ENCODE data around the gene FAM117A. TPM values are rescaled to one million over a fixed set of nuclear protein-coding genes. Genes with fewer than 3 reads are reported as not detected.

Gene FAM117A
- polyA plus RNA-seq (ENCODE audit: insufficient read length in 4 of 4), result 10 to 100 TPM; 18.7 to 24.3 (median 19.7) TPM

- peak; percentile 92 to 98 (median 94) for DNase-seq (ENCODE audit: low read depth in 4 of 4, low spot score in 2 of 4)
Observed at GRCh38 chr17:49763735-49764558, at the start of gene FAM117A. TSS of gene FAM117A (minus strand) at chr17:49764131. CDS start at chr17:49764087, 44 bp downstream.

- no peak for DNase-seq (ENCODE audit: low read depth in 4 of 4, low spot score in 2 of 4)
Observed at GRCh38 chr17:49809056-49809455, 45.1 kb upstream of the FAM117A start.

GRCh38 chr17:49798738-49799137 lies 34.8 kb upstream of the FAM117A start:
- no peak for DNase-seq (ENCODE audit: low read depth in 4 of 4, low spot score in 2 of 4)

- no peak for DNase-seq (ENCODE audit: low read depth in 4 of 4, low spot score in 2 of 4)
Observed at GRCh38 chr17:49798182-49798581, 34.3 kb upstream of the FAM117A start.

GRCh38 chr17:49795372-49795771 lies 31.4 kb upstream of the FAM117A start:
- no peak for DNase-seq (ENCODE audit: low read depth in 4 of 4, low spot score in 2 of 4)

GRCh38 chr17:49793309-49793708 lies 29.4 kb upstream of the FAM117A start:
- DNase-seq (ENCODE audit: low read depth in 4 of 4, low spot score in 2 of 4), result no peak

- DNase-seq (ENCODE audit: low read depth in 4 of 4, low spot score in 2 of 4), result peak in 1 of 4 donors; percentile 97
Observed at GRCh38 chr17:49789243-49789578, 25.3 kb upstream of the FAM117A start.

GRCh38 chr17:49788478-49789242 lies 24.7 kb upstream of the FAM117A start, which contains the start of gene KAT7:
TSS of gene KAT7 (plus strand) at chr17:49788681. CDS start at chr17:49788835, 154 bp downstream.
- DNase-seq (ENCODE audit: low read depth in 4 of 4, low spot score in 2 of 4), result peak; percentile 98 to 99 (median 98)

- no peak for DNase-seq (ENCODE audit: low read depth in 4 of 4, low spot score in 2 of 4)
Observed at GRCh38 chr17:49787884-49788477, 24.1 kb upstream of the FAM117A start.

- DNase-seq (ENCODE audit: low read depth in 4 of 4, low spot score in 2 of 4), result no peak
Observed at GRCh38 chr17:49784636-49785035, 20.7 kb upstream of the FAM117A start.

- no peak for DNase-seq (ENCODE audit: low read depth in 4 of 4, low spot score in 2 of 4)
Observed at GRCh38 chr17:49783791-49784190, 19.9 kb upstream of the FAM117A start.

GRCh38 chr17:49783071-49783715 lies 19.3 kb upstream of the FAM117A start:
- DNase-seq (ENCODE audit: low read depth in 4 of 4, low spot score in 2 of 4), result no peak

GRCh38 chr17:49779739-49780231 lies 15.9 kb upstream of the FAM117A start:
- no peak for DNase-seq (ENCODE audit: low read depth in 4 of 4, low spot score in 2 of 4)

GRCh38 chr17:49779156-49779738 lies 15.3 kb upstream of the FAM117A start:
- no peak for DNase-seq (ENCODE audit: low read depth in 4 of 4, low spot score in 2 of 4)

GRCh38 chr17:49777563-49777962 lies 13.6 kb upstream of the FAM117A start:
- no peak for DNase-seq (ENCODE audit: low read depth in 4 of 4, low spot score in 2 of 4)

GRCh38 chr17:49776551-49777300 lies 12.8 kb upstream of the FAM117A start:
- no peak for DNase-seq (ENCODE audit: low read depth in 4 of 4, low spot score in 2 of 4)

- no peak for DNase-seq (ENCODE audit: low read depth in 4 of 4, low spot score in 2 of 4)
Observed at GRCh38 chr17:49775546-49776260, 11.8 kb upstream of the FAM117A start.

- DNase-seq (ENCODE audit: low read depth in 4 of 4, low spot score in 2 of 4), result no peak
Observed at GRCh38 chr17:49766918-49767530, 3.1 kb upstream of the FAM117A start.

Data from left renal cortex interstitium (tissue), 4 donors.